Hippocampal formation (tissue), 2 donors: ENCODE results near the gene PRKN.

Experiments
- DNase-seq, 2 donors: peaks; one replicate each; lab custom pipeline; 2025; lab: John Stamatoyannopoulos, UW

PRKN gene

GRCh38 chr6:161393292-161393691 is 1334.3 kb downstream of the PRKN start:
- DNase-seq, result no peak

- DNase-seq, result no peak
Measured at GRCh38 chr6:161389756-161390155, 1337.8 kb downstream of the PRKN start.

- DNase-seq, result no peak
Measured at GRCh38 chr6:161383951-161384350, 1343.6 kb downstream of the PRKN start.

- no peak for DNase-seq
Measured at GRCh38 chr6:161379834-161380582, 1347.6 kb downstream of the PRKN start.

GRCh38 chr6:161378115-161378514 is 1349.5 kb downstream of the PRKN start:
- DNase-seq, result no peak

- no peak for DNase-seq
Measured at GRCh38 chr6:161377116-161377515, 1350.5 kb downstream of the PRKN start.

- no peak for DNase-seq
Measured at GRCh38 chr6:161376367-161376766, 1351.2 kb downstream of the PRKN start.

GRCh38 chr6:161374971-161375873 is 1352.3 kb downstream of the PRKN start:
- DNase-seq, result peak; percentile 51 to 62

GRCh38 chr6:161373905-161374451 is 1353.6 kb downstream of the PRKN start:
- DNase-seq, result peak; percentile 48 to 54

GRCh38 chr6:161372422-161372793 is 1355.2 kb downstream of the PRKN start:
- no peak for DNase-seq

GRCh38 chr6:161370880-161371279 is 1356.7 kb downstream of the PRKN start:
- DNase-seq, result peak; percentile 44 to 70

- DNase-seq, result no peak
Measured at GRCh38 chr6:161369339-161369738, 1358.2 kb downstream of the PRKN start.

- no peak for DNase-seq
Measured at GRCh38 chr6:161368514-161368913, 1359.1 kb downstream of the PRKN start.

- no peak for DNase-seq
Measured at GRCh38 chr6:161367472-161367871, 1360.1 kb downstream of the PRKN start.

GRCh38 chr6:161366301-161366923 is 1361.2 kb downstream of the PRKN start:
- no peak for DNase-seq

GRCh38 chr6:161365633-161366032 is 1361.9 kb downstream of the PRKN start:
- DNase-seq, result no peak

- no peak for DNase-seq
Measured at GRCh38 chr6:161363286-161363685, 1364.3 kb downstream of the PRKN start.

GRCh38 chr6:161362266-161362665 is 1365.3 kb downstream of the PRKN start:
- DNase-seq, result no peak

- DNase-seq, result no peak
Measured at GRCh38 chr6:161361529-161361928, 1366.0 kb downstream of the PRKN start.

- no peak for DNase-seq
Measured at GRCh38 chr6:161360520-161360919, 1367.0 kb downstream of the PRKN start.

- no peak for DNase-seq
Measured at GRCh38 chr6:161359618-161359945, 1368.0 kb downstream of the PRKN start.

- DNase-seq, result no peak
Measured at GRCh38 chr6:161356167-161356854, 1371.3 kb downstream of the PRKN start.
